Esophagus muscularis mucosa (tissue), 4 donors: Measurements from ENCODE around the gene CFAP54. TPM values are rescaled to one million over a fixed set of nuclear protein-coding genes. Genes with fewer than 3 reads are reported as not detected.

Experiments
- DNase-seq: peaks from one replicate; pipeline ENCODE4 v3.0.0-alpha.2; 2017; ENCODE audit errors: extremely low spot score
- H3K27ac ChIP-seq, 4 donors: fragments of 200-600 bp; sonication (generic); replicated peaks in 1 of 4; 1 replicate in 3 of 4; 2 replicates in 1 of 4; pipeline ENCODE4 v1.5.1; 2016 to 2019; ENCODE audit warnings: mild to moderate bottlenecking in 1 of 4
- H3K27me3 ChIP-seq, 4 donors: fragments of 200-600 bp; sonication (generic); one replicate each; pipeline versions ENCODE4 v1.5.1 to v1.6.0; 2016 to 2019
- H3K36me3 ChIP-seq, 4 donors: fragments of 200-600 bp; sonication (generic); one replicate each; pipeline ENCODE4 v1.5.1; 2016 to 2019
- H3K4me1 ChIP-seq, 4 donors: fragments of 200-600 bp; sonication (generic); one replicate each; pipeline ENCODE4 v1.5.1; 2016 to 2019
- H3K4me3 ChIP-seq, 4 donors: fragments of 200-600 bp; sonication (generic); 1 replicate in 2 of 4; 2 replicates in 2 of 4; pipeline ENCODE4 v1.5.1; 2016 to 2019; ENCODE audit warnings: mild to moderate bottlenecking in 4 of 4, moderate library complexity in 1 of 4
- H3K9me3 ChIP-seq, 4 donors: fragments of 200-600 bp; sonication (generic); 1 replicate in 3 of 4; 2 replicates in 1 of 4; pipeline ENCODE4 v1.5.1; 2016 to 2019
- EP300 ChIP-seq: sonication (generic); formaldehyde crosslinking; IDR thresholded peaks from one replicate; pipeline ENCODE4 v1.6.1; 2017; ENCODE audit warnings: antibody characterized with exemption
- POLR2A ChIP-seq: fragments of 450-650 bp; IDR thresholded peaks from one replicate; pipeline ENCODE4 v1.6.1; 2017; ENCODE audit warnings: antibody characterized with exemption, moderate library complexity, mild to moderate bottlenecking, low read depth
- POLR2AphosphoS5 ChIP-seq, 2 donors: sonication (generic); formaldehyde crosslinking; IDR thresholded peaks; one replicate each; pipeline ENCODE4 v1.6.1; 2017; ENCODE audit warnings: antibody characterized with exemption in 2 of 2
- whole genome bisulfite sequencing: methylation state at CpG from one replicate; pipeline ENCODE4 v1.1.5; 2018; 5-methylcytosine and 5-hydroxymethylcytosine counted together
- intact Hi-C: fragments of 100-400 bp; cut with DNase I; formaldehyde crosslinking; loops from one replicate; pipeline ENCODE4 v1.15.1; 2023
- total RNA-seq, 4 donors: library from RNA; depleted of rRNA; stranded (reverse); fragments of >200 nt; gene quantifications; one replicate each; pipeline versions ENCODE4 v1.1.0 to v1.2.1, GENCODE V29; 2016
- TF ChIP-seq, protein P1 (sequence below), 3 experiments: fragments of 200-600 bp in 2 of 3; fragments of 450-650 bp in 1 of 3; sonication (generic) in 2 of 3; IDR thresholded peaks; one replicate each; pipeline ENCODE4 v1.5.1; 2017 to 2019; ENCODE audit warnings: antibody characterized with exemption in 3 of 3, mild to moderate bottlenecking in 2 of 3, moderate library complexity in 1 of 3

The CFAP54 gene
- total RNA-seq, 4 donors from 2014 or later: 3.0 to 5.8 (median 4.3) TPM

DNA sequence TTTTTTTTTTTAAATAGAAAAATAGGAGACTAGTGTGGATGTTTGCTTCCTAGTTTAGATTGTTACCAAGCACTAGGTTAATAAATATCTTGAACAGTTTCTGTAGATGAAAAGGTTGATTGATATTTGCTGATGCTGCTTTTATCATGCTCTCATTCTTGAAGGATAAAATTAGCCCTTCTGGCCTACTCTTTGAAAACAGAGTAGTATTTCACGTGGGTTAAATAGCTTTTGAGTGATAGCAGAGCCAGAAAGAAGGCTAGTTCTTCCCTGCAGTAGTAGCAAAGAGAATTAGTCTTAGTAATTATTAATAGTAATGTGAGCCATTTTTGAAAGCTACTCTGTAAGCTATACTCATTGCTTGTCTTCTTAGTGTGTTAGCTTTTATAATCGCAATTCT lies 422.9 kb downstream of the CFAP54 start:
- DNase-seq: no peak
- Histone ChIP-seq H3K9me3 (no peaks in the 10 kb centered on the region), H3K27ac (no peak overlapping the region), H3K27me3 (no peaks in the 10 kb centered on the region), H3K36me3 (no peaks in the 10 kb centered on the region), H3K4me3 (no peak overlapping the region), H3K4me1 (peaks cover 17 to 33% (median 23%) of the 10 kb centered on the region in 4 donors)
- intact Hi-C loops: no loop called here
- no peak for TF ChIP-seq POLR2AphosphoS5 (IDR thresholded peaks at IDR 0.05)
- no peak for TF ChIP-seq EP300
- no peak for TF ChIP-seq POLR2A
- TF ChIP-seq, protein P1, sequence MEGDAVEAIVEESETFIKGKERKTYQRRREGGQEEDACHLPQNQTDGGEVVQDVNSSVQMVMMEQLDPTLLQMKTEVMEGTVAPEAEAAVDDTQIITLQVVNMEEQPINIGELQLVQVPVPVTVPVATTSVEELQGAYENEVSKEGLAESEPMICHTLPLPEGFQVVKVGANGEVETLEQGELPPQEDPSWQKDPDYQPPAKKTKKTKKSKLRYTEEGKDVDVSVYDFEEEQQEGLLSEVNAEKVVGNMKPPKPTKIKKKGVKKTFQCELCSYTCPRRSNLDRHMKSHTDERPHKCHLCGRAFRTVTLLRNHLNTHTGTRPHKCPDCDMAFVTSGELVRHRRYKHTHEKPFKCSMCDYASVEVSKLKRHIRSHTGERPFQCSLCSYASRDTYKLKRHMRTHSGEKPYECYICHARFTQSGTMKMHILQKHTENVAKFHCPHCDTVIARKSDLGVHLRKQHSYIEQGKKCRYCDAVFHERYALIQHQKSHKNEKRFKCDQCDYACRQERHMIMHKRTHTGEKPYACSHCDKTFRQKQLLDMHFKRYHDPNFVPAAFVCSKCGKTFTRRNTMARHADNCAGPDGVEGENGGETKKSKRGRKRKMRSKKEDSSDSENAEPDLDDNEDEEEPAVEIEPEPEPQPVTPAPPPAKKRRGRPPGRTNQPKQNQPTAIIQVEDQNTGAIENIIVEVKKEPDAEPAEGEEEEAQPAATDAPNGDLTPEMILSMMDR (IDR thresholded peaks at IDR 0.05): no peak
- 57% methylated on average over 2 of the region's 2 CpGs for WGBS

DNA sequence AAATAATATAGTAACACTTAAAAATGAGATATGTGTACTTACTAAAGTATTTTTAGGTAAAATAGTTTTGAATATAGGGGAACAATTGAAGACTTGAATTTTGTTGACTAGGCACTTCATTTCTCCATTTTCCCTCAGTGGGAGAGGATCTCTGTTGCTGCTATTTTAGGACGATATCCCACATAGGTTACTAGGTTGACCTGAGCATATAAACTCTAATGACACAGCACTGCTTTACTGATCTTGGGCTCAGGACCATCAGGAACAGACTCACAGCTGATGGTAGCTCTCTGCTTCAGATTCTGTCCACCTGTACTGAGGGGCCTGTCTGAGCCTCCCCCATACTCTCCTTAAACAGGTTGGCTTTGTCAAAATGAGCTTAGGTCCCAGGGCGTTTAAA lies 423.6 kb downstream of the CFAP54 start:
- no peak overlapping the region for H3K27ac ChIP-seq

DNA sequence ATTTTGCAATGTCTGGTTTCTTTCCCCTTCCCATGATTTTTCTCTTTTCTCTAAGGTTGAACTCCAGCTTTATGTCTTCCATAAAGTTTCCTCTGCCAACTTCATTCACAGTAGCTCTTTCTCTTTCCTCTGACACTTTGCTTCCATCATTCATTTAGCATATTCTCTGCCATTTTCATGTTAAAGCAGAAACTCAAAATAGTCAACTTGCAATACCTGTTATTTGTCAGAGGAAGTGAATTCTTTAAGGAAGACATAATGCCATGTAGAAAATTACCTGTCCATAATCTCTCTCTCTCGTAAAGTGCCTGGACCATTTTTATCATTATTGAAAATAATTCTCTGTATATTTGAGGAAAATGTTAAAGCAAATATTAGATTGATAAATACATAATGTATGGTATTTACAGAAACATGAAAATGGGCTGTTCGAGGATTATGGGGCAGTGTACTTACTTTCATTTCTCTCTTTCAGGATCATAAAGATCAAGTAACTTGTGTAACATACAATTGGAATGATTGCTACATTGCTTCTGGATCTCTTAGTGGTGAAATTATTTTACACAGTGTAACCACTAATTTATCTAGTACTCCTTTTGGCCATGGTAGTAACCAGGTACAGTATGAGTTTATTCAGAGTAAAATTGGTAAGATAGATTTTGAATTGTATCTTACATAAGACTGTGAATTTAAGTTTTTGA lies 430.3 kb downstream of the CFAP54 start:
- 93% methylated on average over 2 of the region's 2 CpGs for whole genome bisulfite sequencing
- Histone ChIP-seq H3K27me3 (no peaks in the 10 kb centered on the region), H3K9me3 (no peaks in the 10 kb centered on the region), H3K4me3 (no peak overlapping the region), H3K27ac (no peak overlapping the region), H3K4me1 (no peaks in the 10 kb centered on the region), H3K36me3 (peaks cover 0 to 12% (median 4%) of the 10 kb centered on the region in 4 donors)
- TF ChIP-seq EP300 (no peak), POLR2AphosphoS5 (IDR thresholded peaks at IDR 0.05) (no peak), POLR2A (no peak)
- TF ChIP-seq, protein P1 (IDR thresholded peaks at IDR 0.05): no peak
- DNase-seq: no peak
- intact Hi-C loops: no loop called here

More for the DNA sequence above, 423.6 kb downstream of the CFAP54 start:
- intact Hi-C loops: no loop called here
- no peaks in the 10 kb centered on the region for H3K27me3 ChIP-seq
- no peak for DNase-seq
- H3K36me3 ChIP-seq: no peaks in the 10 kb centered on the region
- H3K4me1 ChIP-seq: peaks cover 14 to 29% (median 20%) of the 10 kb centered on the region in 4 donors
- H3K4me3 ChIP-seq: no peak overlapping the region
- TF ChIP-seq EP300: no peak
- TF ChIP-seq, protein P1 (IDR thresholded peaks at IDR 0.05): no peak
- TF ChIP-seq POLR2A: no peak
- TF ChIP-seq POLR2AphosphoS5 (IDR thresholded peaks at IDR 0.05): no peak
- WGBS: 89% methylated on average over 2 of the region's 2 CpGs
- H3K9me3 ChIP-seq: no peaks in the 10 kb centered on the region

Other genes with a start within 250 kb of the CFAP54 start
- gene CDK17, start 89.1 kb upstream of the CFAP54 start, total RNA-seq: 10 to 100 TPM; 56.2 to 96.9 (median 68.6) TPM